Hindlimb muscle (tissue), 1 donor: ENCODE measurements around the gene KCNJ4. TPM values are rescaled to one million over a fixed set of nuclear protein-coding genes. Genes with fewer than 3 reads are reported as not detected.
"Not testable (repeated sequence)": the region's sequence is repeated elsewhere in the genome, so short reads cannot be mapped to it uniquely, and the experiment has no call there.

Experiments
- DNase-seq: peaks from one replicate; pipeline ENCODE4 v3.0.0-alpha.2; 2013
- polyA plus RNA-seq: library from polyadenylated mRNA; unstranded; fragments of 120-200 nt; gene quantifications from one replicate; pipeline ENCODE4 v1.2.1, GENCODE V29; 2013; ENCODE audit not compliant: insufficient read length

KCNJ4 gene
- polyA plus RNA-seq, 1 donor, result 1.6 TPM

DNA sequence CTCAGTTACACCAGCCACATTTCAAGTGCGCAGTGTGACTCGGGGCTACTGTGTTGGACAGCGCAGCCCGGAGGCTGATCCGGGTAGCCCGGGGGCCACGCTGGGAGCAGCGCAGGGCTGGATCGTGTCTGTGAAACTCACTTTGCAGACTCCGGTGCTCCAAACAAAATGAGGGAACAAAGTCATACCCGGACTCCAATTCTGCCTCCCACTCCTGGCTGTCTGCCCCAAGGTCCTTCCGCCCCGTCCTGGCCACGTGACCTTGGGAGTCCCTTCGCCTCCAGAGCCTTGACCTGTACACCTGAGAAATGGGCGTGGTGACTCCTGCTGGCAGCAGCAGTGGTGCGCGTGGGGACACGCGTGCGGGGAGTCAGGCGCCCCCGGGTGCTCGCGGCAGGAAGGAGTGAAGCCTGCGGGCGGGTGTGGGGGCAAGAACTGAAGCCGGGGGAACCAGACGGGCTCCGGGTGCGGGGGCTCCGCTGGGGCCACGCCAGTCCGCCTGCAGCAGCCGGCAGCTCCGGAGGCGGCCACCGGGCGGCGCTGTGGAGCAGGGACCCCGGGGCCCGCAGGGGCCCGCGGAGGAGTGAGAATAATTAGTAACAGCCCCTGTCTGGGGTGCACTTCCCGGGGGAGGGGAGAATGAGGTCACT, 42.4 kb downstream of the KCNJ4 start:
- DNase-seq, result no peak

DNA sequence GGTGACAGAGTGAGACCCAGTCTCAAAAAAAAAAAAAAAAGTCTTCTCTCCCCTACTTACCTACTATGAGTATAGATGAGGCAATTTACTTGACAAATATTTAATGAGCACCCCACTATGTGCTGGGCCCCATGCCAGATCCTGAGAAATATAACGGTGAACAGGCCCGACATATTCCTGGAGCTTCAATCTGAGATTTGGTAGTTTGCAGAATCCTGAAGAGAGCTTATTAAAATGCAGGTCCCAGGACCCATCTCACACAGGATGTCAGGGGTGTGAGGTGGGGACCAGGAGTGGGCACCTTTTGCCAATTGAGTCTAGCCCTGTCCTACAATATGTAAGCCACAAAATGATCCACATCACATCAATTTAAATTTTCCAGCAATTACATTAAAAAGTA, 44.0 kb downstream of the KCNJ4 start:
- DNase-seq, result no peak

DNA sequence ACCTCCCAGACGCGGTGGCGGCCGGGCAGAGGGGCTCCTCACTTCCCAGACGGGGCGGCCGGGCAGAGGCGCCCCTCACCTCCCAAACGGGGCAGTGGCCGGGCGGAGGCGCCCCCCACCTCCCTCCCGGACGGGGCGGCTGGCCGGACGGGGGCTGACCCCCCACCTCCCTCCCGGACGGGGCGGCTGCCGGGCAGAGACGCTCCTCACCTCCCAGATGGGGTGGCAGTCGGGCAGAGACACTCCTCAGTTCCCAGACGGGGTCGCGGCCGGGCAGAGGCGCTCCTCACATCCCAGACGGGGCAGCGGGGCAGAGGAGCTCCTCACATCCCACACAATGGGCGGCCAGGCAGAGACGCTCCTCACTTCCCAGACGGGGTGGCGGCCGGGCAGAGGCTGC, 45.1 kb downstream of the KCNJ4 start:
- not testable (repeated sequence) for DNase-seq

- DNase-seq, result no peak
These were observed 48.4 kb downstream of the KCNJ4 start for GRCh38 chr22:38406617-38407016.

GRCh38 chr22:38404419-38404818, 50.6 kb downstream of the KCNJ4 start:
- DNase-seq, result no peak

DNA sequence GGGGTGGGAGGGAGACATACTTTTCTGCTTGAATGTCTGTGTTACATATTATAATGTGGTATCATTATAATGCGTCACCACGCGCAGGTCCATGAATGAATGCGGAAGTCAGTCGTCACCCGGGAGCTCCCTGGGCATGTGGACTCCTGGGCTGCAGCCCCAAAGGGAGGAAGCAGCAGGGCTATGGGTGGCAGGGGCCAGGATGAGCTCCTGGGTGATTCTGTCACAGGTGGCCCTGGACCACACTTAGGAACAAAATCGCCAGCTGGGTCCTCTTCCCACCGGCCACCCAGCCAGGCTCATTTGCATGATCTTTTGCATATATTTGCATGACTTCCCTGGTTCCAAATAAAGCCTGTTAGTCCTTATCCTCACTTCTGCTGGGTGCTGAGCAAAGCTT, 51.2 kb downstream of the KCNJ4 start:
- no peak for DNase-seq

GRCh38 chr22:38402204-38402603, 52.8 kb downstream of the KCNJ4 start:
- no peak for DNase-seq

- DNase-seq, result no peak
These were observed 53.5 kb downstream of the KCNJ4 start for GRCh38 chr22:38401336-38402084.

DNA sequence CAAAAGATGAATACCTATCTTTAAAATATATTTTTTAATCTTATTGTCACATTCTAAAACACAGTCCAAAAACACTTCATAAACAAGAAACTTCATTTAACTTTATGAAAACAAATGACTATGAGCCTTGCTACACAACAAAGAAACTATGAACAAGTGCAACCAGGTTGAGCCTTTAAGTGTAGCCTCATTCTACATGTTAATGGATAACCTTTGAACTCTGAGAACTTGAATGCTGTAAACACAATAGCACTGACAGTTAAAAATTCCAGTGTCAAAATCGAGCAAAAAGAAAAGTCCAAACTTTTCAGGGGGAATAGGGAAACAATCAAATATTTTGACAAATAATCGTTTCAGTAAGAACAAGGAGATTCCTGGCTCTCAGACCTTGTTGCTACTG, 54.7 kb downstream of the KCNJ4 start:
- DNase-seq, result not testable (repeated sequence)

DNA sequence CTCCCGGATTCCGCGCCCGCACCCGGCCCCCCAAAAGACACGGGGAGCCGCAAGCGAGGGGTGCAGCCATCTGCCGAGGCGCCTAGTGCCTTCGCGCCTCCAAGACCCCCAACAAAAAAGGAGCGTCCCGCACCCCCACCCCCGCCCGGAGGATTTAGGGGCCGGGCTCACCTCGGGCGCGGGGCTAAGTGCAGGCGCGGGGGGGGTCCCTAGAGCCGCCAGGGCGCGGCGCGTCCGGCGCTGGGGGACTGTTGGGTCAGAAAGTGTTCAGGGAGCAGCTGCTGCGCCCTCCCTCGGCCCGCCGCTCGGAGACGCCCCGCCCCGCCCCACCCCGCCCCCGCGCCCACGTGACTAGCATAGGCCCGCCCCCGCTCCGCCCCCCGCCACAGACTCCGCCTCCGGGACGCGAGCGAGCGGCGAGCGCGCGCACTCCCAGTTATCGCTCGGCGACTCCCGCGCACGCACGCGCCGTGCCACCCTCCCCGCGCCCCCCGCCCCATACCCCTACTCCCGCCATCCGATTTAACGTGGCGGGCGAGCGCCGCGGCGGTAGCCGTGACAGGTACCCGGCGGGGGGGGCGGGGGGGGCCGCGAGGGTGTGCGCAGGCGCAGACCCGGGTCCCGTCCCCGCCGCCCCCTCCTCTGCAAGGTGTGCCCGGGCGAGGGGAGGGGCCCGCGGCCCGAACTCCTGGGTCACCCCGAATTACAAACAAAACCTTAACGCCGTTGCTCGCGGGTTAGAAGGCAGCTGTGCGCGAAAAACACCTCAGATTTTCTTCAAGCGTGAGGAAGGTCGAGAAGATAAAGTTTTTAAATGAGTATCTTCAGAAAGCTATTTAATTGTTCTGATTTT, 56.2 kb downstream of the KCNJ4 start:
- DNase-seq, result peak; percentile 77

DNA sequence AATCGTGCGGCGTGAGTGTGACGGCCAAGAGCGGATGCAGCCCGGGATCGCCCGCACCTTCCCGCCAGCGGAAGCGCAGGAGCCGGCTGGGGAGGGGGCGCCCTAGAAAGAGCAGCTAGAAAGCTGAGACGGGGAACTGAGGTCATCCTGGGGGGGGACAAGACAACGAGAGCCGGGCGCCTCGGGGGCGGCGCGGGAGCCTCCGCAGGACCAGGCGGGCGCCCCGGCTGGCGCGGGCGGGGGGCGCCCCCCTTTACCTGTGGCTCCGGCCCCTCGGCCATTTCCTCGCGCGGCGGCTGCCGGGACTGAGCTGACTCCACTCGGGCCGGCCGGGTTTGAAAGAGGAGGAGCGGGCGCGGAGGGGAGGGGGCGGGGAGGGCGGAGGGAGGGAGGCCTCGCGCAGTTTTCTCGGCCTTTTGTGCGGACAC, 56.8 kb downstream of the KCNJ4 start:
- peak; percentile 70 for DNase-seq

GRCh38 chr22:38397189-38398085, 57.6 kb downstream of the KCNJ4 start:
- DNase-seq, result no peak

GRCh38 chr22:38396440-38397069, 58.4 kb downstream of the KCNJ4 start:
- DNase-seq, result not testable (repeated sequence)

DNA sequence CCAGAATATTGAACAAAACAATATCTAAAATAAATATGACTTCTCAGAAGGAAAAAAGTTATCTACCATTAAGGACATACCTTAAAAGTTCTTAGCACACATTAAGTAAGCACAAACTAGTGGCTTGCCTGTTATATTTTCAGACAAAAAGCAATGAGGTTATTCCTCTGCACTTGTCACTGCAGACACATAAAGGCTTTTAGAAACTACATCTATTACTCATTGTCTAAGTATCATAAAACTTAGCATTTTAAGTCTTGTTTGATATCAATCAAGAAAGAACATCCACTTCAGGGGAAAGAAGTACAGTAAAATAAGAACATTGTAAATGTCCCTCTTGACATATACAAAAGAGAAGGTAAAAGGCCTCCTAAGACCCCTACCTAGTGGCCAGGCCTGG, 59.1 kb downstream of the KCNJ4 start:
- DNase-seq, result not testable (repeated sequence)

DNA sequence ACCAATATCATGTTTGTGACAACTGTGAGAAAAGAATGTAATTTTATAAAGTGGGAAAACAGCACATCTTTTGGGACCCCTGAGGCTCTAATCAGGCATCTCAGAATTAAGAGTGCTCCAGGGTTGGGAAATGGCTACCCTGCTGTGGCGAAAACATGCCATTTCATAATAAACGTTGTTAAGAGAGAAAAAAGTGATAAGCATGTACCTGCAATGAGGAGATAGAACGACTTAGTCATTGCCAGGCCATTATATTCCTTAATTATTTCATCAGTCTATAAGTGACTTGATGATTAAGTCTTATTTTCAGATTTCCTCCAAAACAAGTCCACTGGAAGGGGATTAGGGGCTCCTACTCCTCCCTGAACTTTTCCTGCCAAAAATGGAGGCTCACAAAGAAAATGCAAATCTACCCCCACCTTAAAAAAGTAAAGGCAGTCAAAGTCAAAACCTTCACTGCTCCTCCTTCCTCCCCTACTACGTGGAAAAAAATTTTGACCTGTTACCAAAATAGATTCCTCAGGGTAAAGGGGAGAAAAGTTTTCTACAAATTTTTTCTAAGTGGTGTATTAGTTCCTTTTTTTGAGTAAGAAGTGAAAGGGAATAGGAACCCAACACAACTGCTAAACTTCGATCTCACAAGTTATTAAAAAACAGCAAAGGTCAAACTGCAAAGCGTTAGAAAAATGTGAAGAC, 59.9 kb downstream of the KCNJ4 start:
- DNase-seq, result not testable (repeated sequence)

DNA sequence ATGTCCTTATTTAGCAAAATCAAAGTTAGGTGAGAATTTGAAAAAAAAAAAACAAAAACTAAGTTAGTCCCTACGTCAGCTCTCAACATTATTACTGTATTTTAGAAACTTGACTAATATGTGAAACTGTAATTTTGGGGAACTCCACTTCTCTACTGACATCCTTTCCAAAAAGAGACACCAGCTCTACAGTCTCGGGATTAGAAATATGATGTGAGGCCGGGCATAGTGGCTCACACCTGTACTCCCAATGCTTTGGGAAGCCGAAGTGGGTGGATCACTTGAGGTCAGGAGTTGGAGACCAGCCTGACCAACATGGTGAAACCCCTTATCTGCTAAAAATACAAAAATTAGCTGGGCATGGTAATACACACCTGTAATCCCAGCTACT, 65.6 kb downstream of the KCNJ4 start:
- not testable (repeated sequence) for DNase-seq

GRCh38 chr22:38388506-38389427, 66.2 kb downstream of the KCNJ4 start:
- not testable (repeated sequence) for DNase-seq

DNA sequence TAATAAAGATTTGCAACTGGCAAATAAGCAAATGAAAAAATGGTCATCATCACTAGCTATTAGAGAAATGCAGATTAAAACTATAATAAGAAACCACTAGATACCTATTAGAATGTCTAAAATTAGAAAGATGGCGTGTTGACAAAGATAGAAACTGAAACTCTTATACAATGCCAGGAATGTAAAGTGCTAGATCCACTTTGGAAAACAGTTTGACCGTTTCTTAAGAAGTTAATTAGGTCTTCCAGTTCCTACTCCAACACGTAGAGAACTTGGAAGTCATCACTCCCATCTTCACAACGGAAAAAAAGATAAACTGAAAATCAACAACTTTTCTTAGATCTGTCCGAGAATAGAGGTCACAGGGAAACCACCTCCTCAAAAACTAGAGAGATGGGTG, 68.1 kb downstream of the KCNJ4 start:
- not testable (repeated sequence) for DNase-seq

- DNase-seq, result no peak
These were observed 71.6 kb downstream of the KCNJ4 start for GRCh38 chr22:38383417-38383816.

GRCh38 chr22:38381371-38381770, 73.6 kb downstream of the KCNJ4 start:
- DNase-seq, result not testable (repeated sequence)
